ENCODE results near the gene TMEM17. TPM values are rescaled to one million over a fixed set of nuclear protein-coding genes. Genes with fewer than 3 reads are reported as not detected.
"Not testable (repeated sequence)": the region's sequence is repeated elsewhere in the genome, so short reads cannot be mapped to it uniquely, and the experiment has no call there.

TMEM17 gene
- total and polyA plus RNA-seq, 11 donors: 0.80 to 2.3 (median 1.6) TPM

DNA sequence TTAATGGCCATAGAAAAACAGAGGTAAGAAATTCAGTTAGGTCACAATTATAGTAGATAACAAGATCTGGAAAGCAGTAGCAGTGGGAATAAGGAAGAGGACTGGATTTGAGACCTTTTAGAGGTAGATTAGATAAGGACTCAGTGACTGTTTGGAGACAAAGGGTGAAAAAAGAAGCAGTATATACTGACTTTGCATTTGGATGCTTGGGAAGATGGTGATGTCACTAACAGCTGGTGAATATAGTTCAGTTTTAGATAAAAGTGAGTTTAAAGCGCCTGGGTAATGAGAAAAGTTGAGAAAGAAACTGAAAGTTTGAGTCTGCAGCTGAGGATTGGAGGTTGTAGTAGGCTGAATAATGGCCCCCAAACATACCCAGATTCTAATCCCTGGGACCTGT lies 32.8 kb upstream of the TMEM17 start:
- peaks cover 0 to 2% (median 0%) of the 10 kb centered on the region in 12 donors for H3K9me3 ChIP-seq
- H3K4me1 ChIP-seq: no peaks in the 10 kb centered on the region
- no peaks in the 10 kb centered on the region for H3K27me3 ChIP-seq
- TF ChIP-seq, protein P1, sequence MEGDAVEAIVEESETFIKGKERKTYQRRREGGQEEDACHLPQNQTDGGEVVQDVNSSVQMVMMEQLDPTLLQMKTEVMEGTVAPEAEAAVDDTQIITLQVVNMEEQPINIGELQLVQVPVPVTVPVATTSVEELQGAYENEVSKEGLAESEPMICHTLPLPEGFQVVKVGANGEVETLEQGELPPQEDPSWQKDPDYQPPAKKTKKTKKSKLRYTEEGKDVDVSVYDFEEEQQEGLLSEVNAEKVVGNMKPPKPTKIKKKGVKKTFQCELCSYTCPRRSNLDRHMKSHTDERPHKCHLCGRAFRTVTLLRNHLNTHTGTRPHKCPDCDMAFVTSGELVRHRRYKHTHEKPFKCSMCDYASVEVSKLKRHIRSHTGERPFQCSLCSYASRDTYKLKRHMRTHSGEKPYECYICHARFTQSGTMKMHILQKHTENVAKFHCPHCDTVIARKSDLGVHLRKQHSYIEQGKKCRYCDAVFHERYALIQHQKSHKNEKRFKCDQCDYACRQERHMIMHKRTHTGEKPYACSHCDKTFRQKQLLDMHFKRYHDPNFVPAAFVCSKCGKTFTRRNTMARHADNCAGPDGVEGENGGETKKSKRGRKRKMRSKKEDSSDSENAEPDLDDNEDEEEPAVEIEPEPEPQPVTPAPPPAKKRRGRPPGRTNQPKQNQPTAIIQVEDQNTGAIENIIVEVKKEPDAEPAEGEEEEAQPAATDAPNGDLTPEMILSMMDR (IDR thresholded peaks at IDR 0.05): no peak
- TF ChIP-seq POLR2A (IDR thresholded peaks at IDR 0.05): no peak
- WGBS, 4 donors: 90 to 98% (median 91%) methylated on average over 1 of the region's 1 CpG
- DNase-seq (no peak), ATAC-seq (no peak)
- H3K4me3 ChIP-seq: no peak overlapping the region
- H3K27ac ChIP-seq: no peak overlapping the region
- intact Hi-C loops (cut with DNase I): no loop called here
- no peaks in the 10 kb centered on the region for H3K36me3 ChIP-seq

DNA sequence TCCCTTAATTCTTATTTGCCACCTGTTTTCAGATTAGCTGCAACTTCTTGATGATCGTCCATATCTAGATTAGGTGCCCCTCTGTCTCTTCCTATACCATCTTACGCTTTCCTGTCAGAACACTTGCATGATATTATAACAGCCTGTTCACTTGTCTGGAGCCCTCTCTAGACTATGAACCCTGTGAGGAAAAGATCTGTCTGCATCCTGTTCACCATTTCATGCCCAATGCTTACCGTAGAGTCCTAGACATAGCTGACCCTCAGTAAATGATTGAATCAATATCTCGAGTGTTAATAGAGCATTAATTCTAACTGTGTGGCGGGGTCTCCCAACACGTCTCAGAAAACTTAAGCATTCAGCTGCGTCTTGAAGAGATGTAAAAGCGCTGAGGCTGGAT lies 31.8 kb upstream of the TMEM17 start:
- Histone ChIP-seq H3K4me3 (no peak overlapping the region), H3K36me3 (no peaks in the 10 kb centered on the region), H3K27ac (no peak overlapping the region), H3K27me3 (no peaks in the 10 kb centered on the region), H3K4me1 (no peaks in the 10 kb centered on the region), H3K9me3 (peaks cover 0 to 3% (median 0%) of the 10 kb centered on the region in 12 donors)
- intact Hi-C loops (cut with DNase I): no loop called here
- 91 to 97% (median 95%) methylated on average over 8 of the region's 8 CpGs for WGBS, 4 donors
- ATAC-seq: no peak
- no peak for DNase-seq
- no peak for TF ChIP-seq POLR2A (IDR thresholded peaks at IDR 0.05)
- TF ChIP-seq, protein P1 (IDR thresholded peaks at IDR 0.05): no peak

DNA sequence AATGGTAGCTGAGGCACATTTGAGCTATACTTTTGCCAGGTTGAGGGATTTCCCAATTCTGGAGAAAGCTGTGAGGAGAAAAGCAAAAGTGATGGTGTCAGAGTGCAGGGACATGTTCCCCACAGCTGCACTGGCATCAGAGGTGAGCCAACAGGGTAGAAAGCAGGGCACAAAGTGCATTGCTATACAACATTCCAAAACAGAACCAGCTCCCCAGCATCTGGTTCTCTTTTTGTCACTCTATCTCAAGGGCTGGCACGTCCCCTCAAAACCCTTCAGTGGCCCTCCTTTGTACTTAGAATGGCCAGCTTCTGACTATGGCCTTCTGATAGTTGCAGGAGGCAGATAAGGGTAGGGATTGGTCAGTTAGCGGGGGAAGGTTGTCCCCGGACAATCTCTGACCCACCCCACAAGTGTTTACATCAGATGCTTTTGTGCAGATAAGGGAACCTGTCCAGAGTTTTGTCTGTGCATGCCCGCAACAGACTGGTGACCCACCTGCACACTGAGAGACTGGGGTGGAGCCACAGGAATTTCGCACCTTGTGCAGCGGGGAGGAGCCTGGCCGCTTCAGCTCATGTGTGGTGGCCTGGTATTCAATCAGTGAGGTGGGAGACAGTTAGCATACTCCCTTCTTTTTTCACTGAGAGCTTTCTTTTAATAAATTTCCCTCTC lies 31.0 kb upstream of the TMEM17 start:
- Histone ChIP-seq H3K4me3 (no peak overlapping the region), H3K9me3 (peaks cover 0 to 3% (median 0%) of the 10 kb centered on the region in 12 donors), H3K36me3 (no peaks in the 10 kb centered on the region), H3K27ac (no peak overlapping the region), H3K27me3 (no peaks in the 10 kb centered on the region), H3K4me1 (no peaks in the 10 kb centered on the region)
- intact Hi-C loops (cut with DNase I): no loop called here
- no peak for DNase-seq
- ATAC-seq: no peak
- 76 to 85% (median 82%) methylated on average over 6 to 7 of the region's 7 CpGs for WGBS, 4 donors
- TF ChIP-seq, protein P1 (IDR thresholded peaks at IDR 0.05): no peak
- no peak for TF ChIP-seq POLR2A (IDR thresholded peaks at IDR 0.05)

DNA sequence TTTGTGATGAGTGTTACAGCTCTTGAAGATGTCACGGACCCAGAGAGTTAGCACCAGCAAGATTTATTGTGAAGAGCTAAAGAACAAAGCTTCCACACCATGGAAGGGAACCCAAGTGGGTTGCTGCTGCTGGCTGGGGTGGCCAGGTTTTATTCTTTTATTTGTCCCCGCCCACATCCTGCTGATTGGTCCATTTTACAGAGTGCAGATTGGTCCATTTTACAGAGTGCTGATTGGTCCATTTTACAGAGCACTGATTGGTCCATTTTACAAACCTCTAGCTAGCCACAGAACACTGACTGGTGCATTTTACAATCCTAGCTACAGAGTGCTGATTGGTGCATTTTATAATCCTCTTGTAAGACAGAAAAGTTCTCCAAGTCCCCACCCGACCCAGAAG lies 29.5 kb upstream of the TMEM17 start:
- H3K36me3 ChIP-seq; H3K27ac ChIP-seq; ATAC-seq; H3K4me3 ChIP-seq; DNase-seq; intact Hi-C loops (cut with DNase I); H3K4me1 ChIP-seq; H3K27me3 ChIP-seq; H3K9me3 ChIP-seq: not testable (repeated sequence)
- WGBS, 4 donors: 79 to 96% (median 85%) methylated on average over 3 of the region's 3 CpGs

DNA sequence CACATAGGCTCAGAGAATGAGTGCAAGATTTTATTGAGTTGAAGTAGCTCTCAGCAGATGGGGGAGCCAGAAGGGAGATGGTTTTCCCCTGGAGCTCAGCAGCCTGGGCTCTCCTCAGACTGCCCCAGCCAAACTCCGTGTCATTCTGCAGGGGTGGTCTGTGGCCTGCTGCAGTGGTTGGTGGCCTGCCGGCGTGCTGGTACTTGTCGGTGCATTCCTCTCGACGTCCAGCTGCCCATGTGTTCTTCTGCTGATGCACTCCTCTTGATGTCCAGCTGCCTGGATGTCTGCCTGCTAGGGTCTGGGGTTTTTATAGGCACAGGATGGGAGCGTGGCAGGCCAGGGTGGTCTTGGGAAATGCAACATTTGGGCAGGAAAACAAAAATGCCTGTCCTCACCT lies 25.6 kb upstream of the TMEM17 start:
- intact Hi-C loops (cut with DNase I): no loop called here
- Histone ChIP-seq H3K27me3 (no peaks in the 10 kb centered on the region), H3K9me3 (peaks cover 0 to 3% (median 0%) of the 10 kb centered on the region in 12 donors), H3K4me3 (no peak overlapping the region), H3K4me1 (no peaks in the 10 kb centered on the region), H3K27ac (no peak overlapping the region), H3K36me3 (no peaks in the 10 kb centered on the region)
- DNase-seq: peak in 1 of 5 donors; percentile 48
- ATAC-seq: no peak
- 85 to 89% (median 87%) methylated on average over 7 of the region's 7 CpGs for WGBS, 4 donors
- TF ChIP-seq, protein P1 (IDR thresholded peaks at IDR 0.05): no peak
- no peak for TF ChIP-seq POLR2A (IDR thresholded peaks at IDR 0.05)

Measured in heart left ventricle (tissue), 16 donors.